OCI-LY7 (cell line): ENCODE data around the gene CSNK1A1L.

ENCODE experiments used
- CTCF ChIP-seq: fragments of 200-600 bp; sonication (generic); conservative IDR thresholded peaks from 2 replicates; pipeline ENCODE4 v1.5.1; 2014; ENCODE audit warnings: mild to moderate bottlenecking, antibody characterized with exemption, low read length, moderate library complexity, mixed read lengths
- EZH2phosphoT487 ChIP-seq: fragments of 200-600 bp; sonication (generic); IDR thresholded peaks from 2 replicates; pipeline ENCODE4 v1.6.1; 2018; ENCODE audit warnings: low read depth, borderline replicate concordance, mild to moderate bottlenecking, mixed run types, antibody characterized with exemption, low read length, moderate library complexity, mixed read lengths

GRCh38 chr13:37143911-37144310 is 38.4 kb upstream of the CSNK1A1L start:
- TF ChIP-seq CTCF (no peak), EZH2phosphoT487 (no peak)
